GM21423 (cell line): ENCODE measurements around the gene SRRM3.
A peak's percentile ranks its signal among the peaks of the same experiment; 100 is the strongest.
"Not testable (repeated sequence)": the region's sequence is repeated elsewhere in the genome, so short reads cannot be mapped to it uniquely, and the experiment has no call there.

Experiments
- ATAC-seq: cut with Tn5 transposase; IDR thresholded peaks from one replicate; pipeline ENCODE4 v1.9.1; 2021; ENCODE audit warnings: mild to moderate bottlenecking, moderate library complexity; ENCODE audit not compliant: unreplicated experiment

The SRRM3 gene

DNA sequence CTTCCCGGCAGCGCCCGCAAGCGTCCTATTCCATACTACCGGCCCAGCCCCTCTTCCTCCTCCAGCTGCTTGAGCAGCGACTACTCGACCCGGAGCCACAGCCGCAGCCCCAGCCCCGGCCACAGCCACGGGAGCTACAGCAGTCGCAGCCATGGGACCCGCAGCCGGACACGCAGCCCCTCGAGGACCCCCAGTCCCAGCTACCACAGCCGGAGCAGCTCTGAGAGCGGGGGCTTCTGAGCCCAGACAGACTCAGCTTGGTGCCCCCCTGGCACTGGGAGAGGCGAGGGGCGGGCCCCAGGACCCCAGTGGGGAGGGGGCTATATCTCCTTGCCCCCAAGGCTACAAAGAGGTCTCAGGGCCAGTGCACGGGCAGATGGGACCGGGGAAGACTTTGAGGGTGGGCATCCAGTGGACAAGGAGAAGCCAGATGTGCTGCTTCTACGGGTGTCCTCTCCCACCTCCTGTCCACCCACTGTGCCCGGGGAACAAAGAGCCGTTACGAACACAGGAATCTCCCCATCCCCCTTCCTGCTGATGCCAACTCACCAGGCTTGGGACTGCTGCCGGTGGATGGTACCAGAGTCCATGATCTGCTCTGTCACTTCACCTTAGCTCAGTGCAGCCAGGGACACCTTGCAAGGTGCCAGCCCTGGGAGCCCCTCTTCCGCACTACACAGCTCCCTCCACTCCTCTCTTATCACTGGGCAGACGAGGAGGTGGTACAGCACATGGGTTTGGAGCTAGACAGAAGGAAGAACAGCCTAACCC is 84.1 kb downstream of the SRRM3 start:
- ATAC-seq = no peak

DNA sequence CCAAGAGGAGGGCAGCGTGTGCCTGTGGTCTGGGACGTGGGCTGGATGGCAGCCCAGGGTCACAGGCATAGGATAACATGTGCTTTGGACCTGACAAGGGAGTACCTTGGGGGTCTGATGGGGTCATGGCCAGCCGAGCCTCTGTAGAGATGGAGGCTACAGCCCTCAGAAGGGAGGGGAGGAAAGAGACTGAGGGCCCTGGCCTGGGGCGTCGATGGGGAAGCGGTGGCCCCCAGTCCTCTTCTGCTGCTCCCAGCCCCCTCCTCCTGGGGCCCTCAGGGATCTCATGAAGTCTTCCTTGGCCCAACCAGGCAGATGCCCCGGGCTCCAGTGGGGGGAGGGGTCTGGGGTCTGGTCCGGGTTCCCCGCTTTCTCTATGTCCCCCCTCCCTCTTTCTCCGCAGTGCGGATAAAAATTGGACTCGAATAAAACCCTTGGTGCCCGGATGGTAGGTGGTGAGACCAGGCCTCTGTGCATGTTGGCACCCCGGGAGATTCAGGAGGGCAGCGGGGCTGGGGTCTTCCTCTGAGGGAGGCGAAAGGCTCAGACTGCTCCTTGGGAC is 85.2 kb downstream of the SRRM3 start:
- ATAC-seq = no peak

DNA sequence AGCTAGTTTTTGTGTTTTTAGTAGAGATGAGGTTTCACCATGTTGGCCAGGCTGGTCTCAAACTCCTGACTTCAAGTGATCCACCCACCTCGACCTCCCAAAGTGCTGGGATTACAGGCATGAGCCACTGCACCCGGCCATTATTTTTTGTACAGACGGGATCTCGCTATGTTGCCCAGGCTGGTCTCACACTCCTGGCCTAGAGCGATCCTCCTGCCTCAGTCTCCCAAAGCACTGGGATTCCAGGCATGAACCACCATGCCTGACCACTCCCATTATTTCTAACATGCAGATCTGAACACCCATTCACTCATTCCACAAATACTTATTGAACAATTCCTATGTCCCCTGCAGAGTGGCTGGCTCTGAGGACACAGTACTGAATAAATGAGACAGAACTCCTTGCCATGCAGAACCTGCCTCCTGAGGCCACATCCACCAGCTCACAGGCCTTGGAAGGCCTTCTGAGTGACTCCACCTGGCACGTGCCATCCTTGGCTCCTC is 89.2 kb downstream of the SRRM3 start:
- not testable (repeated sequence) for ATAC-seq

DNA sequence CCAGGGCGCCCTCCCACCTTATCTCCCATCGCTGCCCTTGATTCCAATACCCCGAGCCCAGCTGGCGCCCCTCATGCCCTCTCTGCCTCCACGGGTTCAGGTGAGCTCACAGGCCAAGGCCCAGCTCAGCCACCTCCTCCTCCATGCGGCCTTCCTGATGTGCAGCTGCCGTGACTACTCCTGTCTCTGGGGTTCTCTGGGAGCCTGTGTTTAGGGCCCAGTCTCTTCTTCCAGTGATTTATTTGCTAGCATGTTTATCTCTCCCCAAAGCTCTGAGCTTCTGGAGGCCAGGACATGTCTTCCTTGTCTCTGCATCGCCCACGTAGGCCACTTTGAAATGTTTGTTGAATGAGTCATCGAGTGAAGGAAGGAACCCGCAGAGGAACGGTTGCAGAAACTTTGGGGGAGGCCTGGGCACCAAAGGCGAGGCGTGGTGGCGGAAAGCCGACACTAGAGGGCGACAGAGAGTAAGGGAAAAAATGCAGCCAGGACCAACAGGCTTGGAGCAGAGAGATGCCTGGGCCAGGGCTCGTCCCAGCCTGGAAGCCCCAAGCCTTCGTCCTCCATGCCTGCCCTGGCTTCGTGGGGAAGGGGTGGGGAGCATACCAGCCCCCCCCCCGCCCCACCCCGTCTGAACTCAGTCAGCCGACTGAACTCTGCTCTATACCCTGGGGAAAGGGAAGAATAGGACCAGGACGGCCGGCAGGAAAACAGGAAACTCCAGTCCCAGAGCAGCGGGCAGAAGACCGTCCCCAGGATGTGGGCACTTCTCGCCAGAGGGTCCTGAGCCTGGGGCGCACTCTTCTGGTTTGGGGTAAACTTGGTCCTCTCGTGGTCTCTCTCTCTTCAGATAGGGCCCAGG is 89.9 kb downstream of the SRRM3 start:
- ATAC-seq = peak; percentile 72

DNA sequence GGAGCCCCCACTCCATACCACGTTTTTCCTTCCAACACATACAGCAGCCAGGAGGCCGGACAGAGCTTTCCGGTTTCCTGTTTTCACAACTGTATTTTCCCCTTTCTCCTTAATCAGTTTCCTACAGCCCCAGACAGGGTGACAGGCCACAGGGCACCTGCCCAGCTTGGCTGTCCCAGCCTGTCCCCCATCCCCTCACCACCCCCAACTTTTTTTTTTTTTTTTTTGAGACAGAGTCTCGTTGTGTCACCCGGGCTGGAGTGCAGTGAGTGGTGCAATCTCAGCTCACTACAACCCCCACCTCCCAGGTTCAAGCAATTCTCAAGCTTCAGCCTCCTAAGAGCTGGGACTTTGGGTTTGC is 90.5 kb downstream of the SRRM3 start:
- ATAC-seq = no peak

DNA sequence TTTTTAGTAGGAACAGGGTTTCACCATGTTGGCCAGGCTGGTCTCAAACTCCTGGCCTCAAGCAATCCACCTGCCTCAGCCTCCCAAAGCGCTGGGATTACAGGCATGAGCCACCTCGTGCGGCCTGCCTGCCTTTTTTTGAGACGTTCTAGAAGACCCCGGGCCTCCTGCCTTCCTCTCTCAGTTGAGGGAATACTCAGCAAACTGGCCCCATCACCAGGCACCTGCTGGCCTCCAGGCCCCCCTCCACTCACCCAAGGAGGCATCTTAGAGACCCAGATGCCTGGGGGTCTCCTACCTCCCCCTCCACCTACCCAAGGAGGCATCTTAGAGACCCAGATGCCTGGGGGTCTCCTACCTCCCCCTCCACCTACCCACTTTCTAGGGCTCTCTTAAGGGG is 91.2 kb downstream of the SRRM3 start:
- ATAC-seq = not testable (repeated sequence)

DNA sequence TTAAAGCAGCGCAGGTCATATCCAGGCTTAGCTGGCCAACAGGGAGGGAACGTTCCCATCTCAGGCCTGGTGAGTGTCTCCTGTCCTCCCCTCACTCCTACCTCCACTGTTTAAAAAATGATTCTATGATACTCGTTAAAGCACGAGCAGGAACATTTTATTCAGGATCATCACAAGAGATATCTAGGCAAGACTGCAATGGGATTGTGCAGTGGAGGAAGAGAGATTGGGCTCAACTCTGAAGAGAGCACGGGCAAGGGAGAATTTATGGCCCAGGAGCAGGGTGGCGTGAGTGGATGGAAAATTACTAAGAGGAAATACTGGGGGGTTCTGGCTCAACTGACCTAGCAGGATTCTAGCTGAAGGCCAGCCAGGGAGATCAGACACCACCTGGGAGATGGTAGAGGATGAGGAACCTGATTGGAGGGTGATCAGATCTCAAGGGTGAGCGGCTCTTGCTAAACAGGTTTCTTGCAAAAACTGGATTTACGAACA is 91.8 kb downstream of the SRRM3 start:
- no peak for ATAC-seq

DNA sequence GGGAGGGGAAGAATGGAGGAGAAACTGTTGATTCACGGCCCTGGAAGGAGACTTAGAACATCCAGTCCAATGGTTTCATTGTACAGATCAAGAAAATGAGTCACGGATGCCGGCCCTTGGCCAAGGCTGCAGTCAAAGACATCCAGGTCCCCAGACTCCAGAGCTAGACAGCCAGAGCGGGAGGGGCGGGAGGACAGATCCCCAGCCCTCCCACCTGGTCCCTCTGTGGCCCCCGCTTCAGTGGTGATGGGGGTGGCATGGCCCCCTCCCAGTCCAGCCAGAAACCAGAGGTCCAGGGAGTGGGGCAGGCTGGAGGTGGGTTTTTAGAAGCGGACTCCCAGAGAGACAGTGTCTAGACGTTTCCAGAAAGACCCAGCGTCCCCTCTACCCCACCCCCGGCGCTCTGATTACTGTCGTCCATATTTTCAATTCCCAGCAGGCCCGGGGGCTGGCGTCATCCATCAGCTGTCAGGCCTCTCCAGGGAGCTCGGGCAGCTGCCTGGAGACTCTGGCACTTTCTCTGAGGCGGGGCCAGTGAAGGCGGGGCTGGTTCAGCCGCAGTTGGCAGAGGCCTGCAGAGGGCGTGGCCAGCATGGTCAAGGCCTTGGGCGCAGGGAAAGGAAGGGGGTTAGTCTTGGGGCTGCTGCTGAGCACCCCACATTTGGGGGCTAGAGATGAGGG is 92.8 kb downstream of the SRRM3 start:
- ATAC-seq = no peak

DNA sequence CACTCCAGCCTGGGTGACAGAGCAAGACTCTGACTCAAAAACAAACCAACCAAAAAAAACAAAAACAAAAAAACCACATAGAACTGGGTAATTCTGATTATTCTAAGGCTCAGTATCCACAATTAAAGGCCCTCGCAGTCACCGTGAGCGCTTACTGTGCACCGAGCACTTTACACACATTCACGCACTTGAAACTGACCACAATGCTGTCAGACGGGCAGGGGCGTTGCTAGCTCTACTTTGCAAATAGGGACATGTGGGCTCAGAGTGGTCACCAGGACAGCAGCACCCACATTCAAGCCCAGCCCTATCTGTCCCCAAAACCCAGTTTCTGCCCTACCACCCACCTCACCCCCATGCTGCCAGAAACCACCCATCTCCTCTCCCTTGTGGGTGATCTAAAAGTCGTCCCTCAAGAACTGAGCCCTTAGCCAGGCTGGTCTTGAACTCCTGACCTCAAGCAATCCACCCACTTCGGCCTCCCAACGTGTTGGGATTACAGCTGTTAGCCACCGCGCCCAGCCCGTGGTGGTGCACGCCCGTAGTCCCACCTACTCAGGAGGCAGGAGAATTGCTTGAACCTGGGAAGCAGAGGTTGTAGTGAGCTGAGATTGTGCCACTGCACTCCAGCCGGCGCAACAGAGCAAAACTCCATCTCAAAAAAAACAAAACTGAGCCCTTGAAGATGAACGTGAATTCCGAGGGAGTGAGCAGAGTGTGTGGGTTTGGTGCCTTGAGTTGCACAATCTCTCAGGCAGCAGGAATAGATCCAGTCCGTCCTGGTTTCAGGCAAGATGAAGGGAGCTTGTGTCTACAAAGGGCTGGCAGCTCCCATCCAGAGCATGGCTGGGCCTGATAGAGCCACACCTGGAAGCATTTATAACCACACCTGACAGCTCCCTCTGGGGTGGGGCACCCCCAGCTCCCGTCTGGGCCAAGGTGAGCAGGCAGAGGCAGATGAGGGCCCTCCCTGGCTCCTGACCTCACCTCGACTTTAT is 95.3 kb downstream of the SRRM3 start:
- no peak for ATAC-seq

DNA sequence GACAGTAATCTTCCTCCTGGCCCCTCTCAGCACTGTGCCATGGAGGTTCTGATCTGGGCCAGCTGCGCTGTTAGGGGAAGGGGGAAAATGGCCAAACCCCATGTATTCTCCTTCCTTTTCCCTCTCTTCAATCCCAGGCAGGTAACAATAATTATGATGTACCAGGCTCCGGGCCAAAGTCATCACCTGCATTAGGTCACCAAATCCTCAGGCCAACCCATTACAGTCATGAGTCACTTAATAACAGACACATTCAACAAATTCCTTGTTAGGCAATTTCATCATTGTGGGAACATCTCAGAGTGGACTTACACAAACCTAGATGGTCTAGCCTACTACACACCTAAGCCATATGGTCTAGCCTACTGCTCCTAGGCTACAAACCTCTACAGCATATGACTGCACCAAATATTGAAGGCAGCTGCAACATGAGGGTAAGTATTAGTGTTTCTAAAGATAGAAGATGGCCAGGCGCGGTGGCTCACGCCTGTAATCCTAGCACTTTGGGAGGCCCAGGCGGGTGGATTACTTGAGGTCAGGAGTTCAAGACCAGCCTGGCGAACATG is 98.6 kb downstream of the SRRM3 start:
- no peak for ATAC-seq

DNA sequence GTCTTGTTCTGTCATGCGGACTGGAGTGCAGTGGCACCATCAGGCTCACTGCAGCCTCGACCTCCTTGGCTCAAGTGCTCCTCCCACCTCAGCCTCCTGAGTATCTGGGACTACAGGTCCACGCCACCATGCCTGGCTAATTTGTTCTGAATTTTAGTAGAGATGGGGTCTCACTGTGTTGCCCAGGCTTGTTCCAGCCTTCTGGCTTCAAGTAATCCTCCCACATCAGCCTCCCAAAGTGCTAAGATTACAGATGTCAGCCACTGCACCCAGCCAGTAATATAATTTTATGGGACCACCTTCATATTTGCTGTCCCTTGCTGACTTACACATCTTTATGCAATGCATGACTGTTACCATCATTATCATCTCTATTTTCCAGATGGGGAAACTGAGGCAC is 99.3 kb downstream of the SRRM3 start:
- ATAC-seq = no peak

DNA sequence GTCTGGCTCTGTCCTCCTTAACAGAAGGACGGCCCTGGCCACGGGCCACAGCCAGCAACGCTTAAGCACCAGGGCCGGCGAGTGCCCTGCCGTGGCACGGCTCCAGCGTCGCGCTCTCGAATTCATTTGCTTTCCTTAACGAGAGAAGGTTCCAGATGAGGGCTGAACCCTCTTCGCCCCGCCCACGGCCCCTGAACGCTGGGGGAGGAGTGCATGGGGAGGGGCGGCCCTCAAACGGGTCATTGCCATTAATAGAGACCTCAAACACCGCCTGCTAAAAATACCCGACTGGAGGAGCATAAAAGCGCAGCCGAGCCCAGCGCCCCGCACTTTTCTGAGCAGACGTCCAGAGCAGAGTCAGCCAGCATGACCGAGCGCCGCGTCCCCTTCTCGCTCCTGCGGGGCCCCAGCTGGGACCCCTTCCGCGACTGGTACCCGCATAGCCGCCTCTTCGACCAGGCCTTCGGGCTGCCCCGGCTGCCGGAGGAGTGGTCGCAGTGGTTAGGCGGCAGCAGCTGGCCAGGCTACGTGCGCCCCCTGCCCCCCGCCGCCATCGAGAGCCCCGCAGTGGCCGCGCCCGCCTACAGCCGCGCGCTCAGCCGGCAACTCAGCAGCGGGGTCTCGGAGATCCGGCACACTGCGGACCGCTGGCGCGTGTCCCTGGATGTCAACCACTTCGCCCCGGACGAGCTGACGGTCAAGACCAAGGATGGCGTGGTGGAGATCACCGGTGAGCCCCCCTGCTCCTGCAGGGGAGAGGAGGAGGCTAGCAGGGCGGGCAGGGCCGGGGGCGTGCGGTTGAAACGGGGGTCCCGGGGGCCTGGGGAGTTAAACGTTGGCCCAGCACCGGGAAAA is 100.9 kb downstream of the SRRM3 start, which contains the start of gene HSPB1:
Gene HSPB1, plus strand, starts transcription at position 327 of the 855 bp plus-strand sequence. Its CDS starts 40 bp downstream, at position 367.
- peak; percentile 61 for ATAC-seq

DNA sequence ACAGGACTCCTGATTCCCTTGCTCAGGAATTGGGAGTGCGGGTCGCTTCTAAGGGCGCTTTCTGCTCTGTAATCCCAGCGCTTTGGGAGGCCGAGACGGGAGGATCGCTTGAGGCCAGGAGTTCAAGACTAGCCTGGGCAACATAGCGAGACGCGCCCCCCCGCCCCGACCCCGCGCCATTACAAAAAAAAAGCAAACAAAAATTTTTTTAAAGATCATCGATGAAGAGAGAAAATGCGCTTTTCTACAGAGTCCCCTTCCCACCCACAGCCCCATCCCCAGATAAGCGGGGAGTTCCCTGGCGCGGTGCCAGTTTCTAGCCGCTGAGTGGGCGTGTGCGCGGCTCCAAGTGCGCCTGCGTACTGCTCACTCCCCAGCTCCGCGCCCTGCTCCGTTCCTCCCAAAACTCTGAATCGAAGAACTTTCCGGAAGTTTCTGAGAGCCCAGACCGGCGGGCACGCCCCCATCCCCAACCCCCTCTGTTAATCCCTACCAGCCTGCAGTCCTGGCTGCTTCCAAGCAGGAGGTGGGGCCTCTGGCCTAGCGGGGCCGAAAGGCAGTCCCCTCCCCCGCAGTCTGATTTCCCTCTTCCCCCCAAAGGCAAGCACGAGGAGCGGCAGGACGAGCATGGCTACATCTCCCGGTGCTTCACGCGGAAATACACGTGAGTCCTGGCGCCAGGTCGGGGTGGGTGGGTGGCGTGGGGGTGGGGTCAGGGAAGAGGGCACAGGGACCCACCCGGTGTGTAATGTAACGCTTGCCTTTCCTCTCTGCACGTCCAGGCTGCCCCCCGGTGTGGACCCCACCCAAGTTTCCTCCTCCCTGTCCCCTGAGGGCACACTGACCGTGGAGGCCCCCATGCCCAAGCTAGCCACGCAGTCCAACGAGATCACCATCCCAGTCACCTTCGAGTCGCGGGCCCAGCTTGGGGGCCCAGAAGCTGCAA is 101.8 kb downstream of the SRRM3 start:
- ATAC-seq = peak; percentile 48

DNA sequence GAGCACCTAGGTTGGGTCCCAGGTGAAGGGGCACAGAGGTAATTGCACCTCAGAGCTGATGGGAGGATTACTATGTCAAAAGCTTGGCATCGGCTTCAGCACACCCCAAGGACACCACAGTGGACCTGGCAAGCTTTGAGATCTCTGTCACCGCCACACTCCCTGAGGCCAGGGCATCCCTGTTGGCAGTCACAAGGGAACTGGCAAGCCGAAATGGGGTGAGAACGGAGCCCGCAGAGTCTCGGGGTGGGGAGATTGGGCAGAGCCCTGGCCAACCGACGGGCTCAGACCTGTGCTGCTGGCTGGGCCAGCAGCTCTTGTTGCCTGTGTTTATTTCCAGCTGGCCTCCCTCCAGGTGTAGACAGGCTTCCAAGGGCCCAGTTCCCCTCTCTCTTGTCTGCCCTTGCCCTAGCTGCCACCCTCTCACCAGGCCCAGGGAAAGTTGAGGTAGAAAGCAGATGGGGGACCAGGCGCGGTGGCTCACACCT is 103.2 kb downstream of the SRRM3 start:
- ATAC-seq = no peak

DNA sequence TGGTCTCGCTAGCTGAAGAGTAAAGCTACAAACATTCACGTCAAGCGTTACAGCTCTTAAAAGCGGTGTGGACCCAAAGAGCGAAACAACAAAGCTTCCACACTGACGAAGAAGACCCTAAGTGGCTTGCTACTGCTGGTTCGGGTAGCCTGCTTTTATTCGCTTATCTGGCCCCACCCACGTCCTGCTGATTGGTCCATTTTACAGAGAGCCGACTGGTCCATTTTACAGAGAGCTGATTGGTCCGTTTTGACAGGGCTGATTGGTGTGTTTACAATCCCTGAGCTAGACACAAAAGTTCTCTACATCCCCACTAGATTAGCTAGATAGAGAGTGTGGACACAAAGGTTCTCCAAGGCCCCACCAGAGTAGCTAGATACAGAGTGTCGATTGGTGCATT is 107.2 kb downstream of the SRRM3 start:
- not testable (repeated sequence) for ATAC-seq

DNA sequence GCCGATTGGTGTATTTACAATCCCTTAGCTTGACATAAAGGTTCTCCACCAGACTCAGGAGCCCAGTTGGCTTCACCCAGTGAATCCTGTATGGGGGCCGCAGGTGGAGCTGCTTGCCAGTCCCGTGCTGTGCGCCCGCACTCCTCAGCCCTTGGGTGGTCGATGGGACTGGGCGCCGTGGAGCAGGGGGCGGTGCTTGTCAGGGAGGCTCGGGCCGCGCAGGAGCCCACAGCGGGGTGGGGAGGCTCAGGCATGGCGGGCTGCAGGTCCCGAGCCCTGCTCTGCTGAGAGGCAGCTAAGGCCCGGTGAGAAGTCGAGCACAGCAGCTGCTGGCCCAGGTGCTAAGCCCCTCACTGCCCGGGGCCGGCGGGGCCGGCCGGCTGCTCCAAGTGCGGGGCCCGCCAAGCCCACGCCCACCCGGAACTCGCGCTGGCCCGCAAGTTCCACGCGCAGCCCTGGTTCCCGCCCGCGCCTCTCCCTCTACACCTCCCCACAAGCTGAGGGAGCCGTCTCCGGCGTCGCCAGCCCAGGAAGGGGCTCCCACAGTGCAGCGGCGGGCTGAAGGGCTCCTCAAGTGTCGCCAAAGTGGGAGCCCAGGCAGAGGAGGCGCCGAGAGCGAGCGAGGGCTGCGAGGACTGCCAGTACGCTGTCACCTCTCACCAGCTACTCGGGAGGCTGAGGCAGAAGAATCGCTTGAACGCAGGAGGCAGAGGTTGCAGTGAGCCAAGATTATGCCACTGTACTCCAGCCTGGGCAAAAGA is 107.8 kb downstream of the SRRM3 start:
- ATAC-seq = not testable (repeated sequence)
